HEK293 (cell line): Measurements from ENCODE around the gene NCOR2.
A peak's percentile ranks its signal among the peaks of the same experiment; 100 is the strongest.

Experiments
- EGR2 ChIP-seq: fragments of 450-650 bp; formaldehyde crosslinking; IDR thresholded peaks from 2 replicates; pipeline ENCODE4 v1.5.1; 2016; ENCODE audit warnings: low read depth, missing biosample characterization, missing genetic modification characterization
- GLIS1 ChIP-seq: fragments of 450-650 bp; formaldehyde crosslinking; IDR thresholded peaks from 2 replicates; pipeline ENCODE4 v1.5.1; 2016; ENCODE audit warnings: missing biosample characterization, missing genetic modification characterization
- GLIS2 ChIP-seq: fragments of 450-650 bp; formaldehyde crosslinking; IDR thresholded peaks from 2 replicates; pipeline ENCODE4 v1.5.1; 2016; ENCODE audit warnings: missing biosample characterization, missing genetic modification characterization
- HOXC10 ChIP-seq: sonication (generic); formaldehyde crosslinking; IDR thresholded peaks from 2 replicates; pipeline ENCODE4 v1.8.1; 2023; ENCODE audit warnings: mild to moderate bottlenecking, missing genetic modification reagents
- HOXD13 ChIP-seq: sonication (generic); formaldehyde crosslinking; IDR thresholded peaks from 2 replicates; pipeline ENCODE4 v1.8.0; 2022; ENCODE audit warnings: missing genetic modification reagents, borderline replicate concordance
- IKZF3 ChIP-seq: fragments of 450-650 bp; IDR thresholded peaks from 2 replicates; pipeline ENCODE4 v1.5.0; 2018; ENCODE audit warnings: missing biosample characterization, mild to moderate bottlenecking, missing genetic modification characterization, moderate library complexity
- KLF1 ChIP-seq: fragments of 450-650 bp; formaldehyde crosslinking; IDR thresholded peaks from 2 replicates; pipeline ENCODE4 v1.5.1; 2016; ENCODE audit warnings: missing biosample characterization, missing genetic modification characterization
- SP2 ChIP-seq: fragments of 450-650 bp; formaldehyde crosslinking; IDR thresholded peaks from 2 replicates; pipeline ENCODE4 v1.5.1; 2016; ENCODE audit warnings: missing biosample characterization, missing genetic modification characterization
- SP7 ChIP-seq: fragments of 450-650 bp; formaldehyde crosslinking; IDR thresholded peaks from 2 replicates; pipeline ENCODE4 v1.5.1; 2016; ENCODE audit warnings: missing biosample characterization, missing genetic modification characterization
- TCF7L2 ChIP-seq: IDR thresholded peaks from 2 replicates; pipeline ENCODE4 v1.6.1; 2011; ENCODE audit warnings: low read depth, mild to moderate bottlenecking, inconsistent platforms, low read length, moderate library complexity, borderline replicate concordance
- TRIM28 ChIP-seq: IDR thresholded peaks from 2 replicates; pipeline ENCODE4 v1.6.1; 2011; ENCODE audit warnings: low read length, control low read depth, borderline replicate concordance
- ZBTB7A ChIP-seq: fragments of 450-650 bp; formaldehyde crosslinking; IDR thresholded peaks from 2 replicates; pipeline ENCODE4 v1.5.1; 2016; ENCODE audit warnings: low read depth, missing biosample characterization, missing genetic modification characterization
- ZFHX2 ChIP-seq: fragments of 450-650 bp; formaldehyde crosslinking; conservative IDR thresholded peaks from 2 replicates; pipeline ENCODE4 v1.5.1; 2016; ENCODE audit warnings: missing biosample characterization, missing genetic modification characterization
- ZIC2 ChIP-seq: fragments of 450-650 bp; formaldehyde crosslinking; IDR thresholded peaks from 2 replicates; pipeline ENCODE4 v1.5.1; 2016; ENCODE audit warnings: missing biosample characterization, missing genetic modification characterization
- ZNF112 ChIP-seq: fragments of 450-650 bp; formaldehyde crosslinking; IDR thresholded peaks from 2 replicates; pipeline ENCODE4 v1.5.0; 2017; ENCODE audit warnings: missing biosample characterization, missing genetic modification characterization
- ZNF146 ChIP-seq: fragments of 450-650 bp; formaldehyde crosslinking; IDR thresholded peaks from 2 replicates; pipeline ENCODE4 v1.5.1; 2016; ENCODE audit warnings: missing biosample characterization, missing genetic modification characterization
- ZNF155 ChIP-seq: fragments of 450-650 bp; formaldehyde crosslinking; IDR thresholded peaks from 2 replicates; pipeline ENCODE4 v1.5.1; 2016; ENCODE audit warnings: missing biosample characterization, missing genetic modification characterization
- ZNF202 ChIP-seq: fragments of 450-650 bp; formaldehyde crosslinking; IDR thresholded peaks from 2 replicates; pipeline ENCODE4 v1.5.1; 2016; ENCODE audit warnings: missing biosample characterization, missing genetic modification characterization, borderline replicate concordance
- ZNF600 ChIP-seq: fragments of 450-650 bp; formaldehyde crosslinking; IDR thresholded peaks from 2 replicates; pipeline ENCODE4 v1.5.1; 2016; ENCODE audit warnings: missing biosample characterization, missing genetic modification characterization
- ZNF654 ChIP-seq: fragments of 450-650 bp; formaldehyde crosslinking; IDR thresholded peaks from 2 replicates; pipeline ENCODE4 v1.5.1; 2016; ENCODE audit warnings: low read depth, missing biosample characterization, missing genetic modification characterization
- ZNF785 ChIP-seq: fragments of 450-650 bp; formaldehyde crosslinking; IDR thresholded peaks from 2 replicates; pipeline ENCODE4 v1.5.1; 2016; ENCODE audit warnings: missing biosample characterization, missing genetic modification characterization
- ZNF792 ChIP-seq: fragments of 450-650 bp; formaldehyde crosslinking; IDR thresholded peaks from 2 replicates; pipeline ENCODE4 v1.5.1; 2016; ENCODE audit warnings: missing biosample characterization, missing genetic modification characterization
- ZNF830 ChIP-seq: fragments of 450-650 bp; IDR thresholded peaks from 2 replicates; pipeline ENCODE4 v1.5.0; 2018; ENCODE audit warnings: missing biosample characterization, missing genetic modification characterization, low read depth, mild to moderate bottlenecking, moderate library complexity
- ZSCAN18 ChIP-seq: fragments of 450-650 bp; formaldehyde crosslinking; IDR thresholded peaks from 2 replicates; pipeline ENCODE4 v1.5.1; 2016; ENCODE audit warnings: missing biosample characterization, missing genetic modification characterization
- TF ChIP-seq, protein P1 (sequence below): fragments of 450-650 bp; formaldehyde crosslinking; IDR thresholded peaks from 2 replicates; pipeline ENCODE4 v1.5.1; 2016; ENCODE audit warnings: missing biosample characterization, missing genetic modification characterization, low read depth
- TF ChIP-seq, protein P2 (sequence below): fragments of 450-650 bp; formaldehyde crosslinking; IDR thresholded peaks from 2 replicates; pipeline ENCODE4 v1.5.1; 2016; ENCODE audit warnings: missing biosample characterization, missing genetic modification characterization
- TF ChIP-seq, protein P3 (sequence below): fragments of 450-650 bp; formaldehyde crosslinking; IDR thresholded peaks from 2 replicates; pipeline ENCODE4 v1.5.1; 2016; ENCODE audit warnings: missing biosample characterization, missing genetic modification characterization

NCOR2 gene

DNA sequence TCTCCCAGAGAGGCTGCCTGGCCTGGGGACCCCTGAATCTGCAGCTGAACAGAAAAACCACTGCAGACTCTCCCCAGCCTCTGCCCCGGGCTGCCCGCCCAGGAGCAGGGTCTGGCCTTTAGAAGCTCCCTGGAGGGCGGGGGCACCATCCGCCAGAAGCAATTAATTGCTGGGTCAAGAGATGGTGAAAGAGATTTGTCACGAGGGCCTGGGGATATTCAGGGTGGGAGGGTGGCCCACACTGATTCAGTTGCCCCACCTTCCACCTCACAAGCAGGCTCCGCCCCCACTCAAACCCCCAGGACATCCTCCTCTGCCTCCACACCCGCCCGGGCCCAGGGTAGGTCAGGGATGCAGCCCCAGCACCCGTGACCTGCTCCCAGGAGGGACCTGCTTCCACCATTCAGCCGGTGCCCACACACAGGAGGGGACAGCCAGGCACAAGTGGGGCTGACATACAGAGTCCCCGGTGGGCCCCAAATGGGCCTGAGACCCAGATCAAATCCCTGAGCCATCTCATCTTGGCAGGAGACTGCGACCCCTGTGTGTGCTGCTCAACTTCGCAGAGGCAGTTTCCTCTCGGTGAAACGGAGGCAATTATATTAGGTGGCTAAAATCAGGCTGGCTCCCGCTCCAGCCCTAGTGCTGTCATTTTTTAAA lies 23.0 kb downstream of the NCOR2 start (continued):
- TF ChIP-seq GLIS1 (tag by site-specific recombination) (peak; percentile 77), ZIC2 (tag by site-specific recombination) (peak; percentile 84), ZBTB7A (tag by site-specific recombination) (no peak), HOXD13 (CRISPR knock-in tag) (no peak), GLIS2 (tag by site-specific recombination) (peak; percentile 67), TCF7L2 (no peak), ZNF830 (tag by site-specific recombination) (no peak), ZNF600 (tag by site-specific recombination) (0 out of 2 replicates have a peak, but pooled peaks have one; percentile 44), SP7 (tag by site-specific recombination) (peak; percentile 59), ZNF792 (tag by site-specific recombination) (no peak), KLF1 (tag by site-specific recombination) (peak; percentile 83), IKZF3 (tag by site-specific recombination) (no peak), ZSCAN18 (tag by site-specific recombination) (no peak), ZNF146 (tag by site-specific recombination) (no peak), ZNF112 (no peak), HOXC10 (CRISPR knock-in tag) (no peak), ZNF785 (tag by site-specific recombination) (no peak), TRIM28 (peak; percentile 19; the same call in 1 of the 2 replicates), ZNF155 (tag by site-specific recombination) (no peak), ZNF202 (tag by site-specific recombination) (no peak), SP2 (tag by site-specific recombination) (peak; percentile 38), EGR2 (peak; percentile 88), ZNF654 (tag by site-specific recombination) (no peak), ZFHX2 (tag by site-specific recombination) (peak; percentile 86)
- TF ChIP-seq, protein P1, sequence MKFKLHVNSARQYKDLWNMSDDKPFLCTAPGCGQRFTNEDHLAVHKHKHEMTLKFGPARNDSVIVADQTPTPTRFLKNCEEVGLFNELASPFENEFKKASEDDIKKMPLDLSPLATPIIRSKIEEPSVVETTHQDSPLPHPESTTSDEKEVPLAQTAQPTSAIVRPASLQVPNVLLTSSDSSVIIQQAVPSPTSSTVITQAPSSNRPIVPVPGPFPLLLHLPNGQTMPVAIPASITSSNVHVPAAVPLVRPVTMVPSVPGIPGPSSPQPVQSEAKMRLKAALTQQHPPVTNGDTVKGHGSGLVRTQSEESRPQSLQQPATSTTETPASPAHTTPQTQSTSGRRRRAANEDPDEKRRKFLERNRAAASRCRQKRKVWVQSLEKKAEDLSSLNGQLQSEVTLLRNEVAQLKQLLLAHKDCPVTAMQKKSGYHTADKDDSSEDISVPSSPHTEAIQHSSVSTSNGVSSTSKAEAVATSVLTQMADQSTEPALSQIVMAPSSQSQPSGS, result no peak
- TF ChIP-seq, protein P2, sequence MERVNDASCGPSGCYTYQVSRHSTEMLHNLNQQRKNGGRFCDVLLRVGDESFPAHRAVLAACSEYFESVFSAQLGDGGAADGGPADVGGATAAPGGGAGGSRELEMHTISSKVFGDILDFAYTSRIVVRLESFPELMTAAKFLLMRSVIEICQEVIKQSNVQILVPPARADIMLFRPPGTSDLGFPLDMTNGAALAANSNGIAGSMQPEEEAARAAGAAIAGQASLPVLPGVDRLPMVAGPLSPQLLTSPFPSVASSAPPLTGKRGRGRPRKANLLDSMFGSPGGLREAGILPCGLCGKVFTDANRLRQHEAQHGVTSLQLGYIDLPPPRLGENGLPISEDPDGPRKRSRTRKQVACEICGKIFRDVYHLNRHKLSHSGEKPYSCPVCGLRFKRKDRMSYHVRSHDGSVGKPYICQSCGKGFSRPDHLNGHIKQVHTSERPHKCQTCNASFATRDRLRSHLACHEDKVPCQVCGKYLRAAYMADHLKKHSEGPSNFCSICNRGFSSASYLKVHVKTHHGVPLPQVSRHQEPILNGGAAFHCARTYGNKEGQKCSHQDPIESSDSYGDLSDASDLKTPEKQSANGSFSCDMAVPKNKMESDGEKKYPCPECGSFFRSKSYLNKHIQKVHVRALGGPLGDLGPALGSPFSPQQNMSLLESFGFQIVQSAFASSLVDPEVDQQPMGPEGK (tag by site-specific recombination), result peak; percentile 45; the same call in 1 of the 2 replicates
- TF ChIP-seq, protein P3, sequence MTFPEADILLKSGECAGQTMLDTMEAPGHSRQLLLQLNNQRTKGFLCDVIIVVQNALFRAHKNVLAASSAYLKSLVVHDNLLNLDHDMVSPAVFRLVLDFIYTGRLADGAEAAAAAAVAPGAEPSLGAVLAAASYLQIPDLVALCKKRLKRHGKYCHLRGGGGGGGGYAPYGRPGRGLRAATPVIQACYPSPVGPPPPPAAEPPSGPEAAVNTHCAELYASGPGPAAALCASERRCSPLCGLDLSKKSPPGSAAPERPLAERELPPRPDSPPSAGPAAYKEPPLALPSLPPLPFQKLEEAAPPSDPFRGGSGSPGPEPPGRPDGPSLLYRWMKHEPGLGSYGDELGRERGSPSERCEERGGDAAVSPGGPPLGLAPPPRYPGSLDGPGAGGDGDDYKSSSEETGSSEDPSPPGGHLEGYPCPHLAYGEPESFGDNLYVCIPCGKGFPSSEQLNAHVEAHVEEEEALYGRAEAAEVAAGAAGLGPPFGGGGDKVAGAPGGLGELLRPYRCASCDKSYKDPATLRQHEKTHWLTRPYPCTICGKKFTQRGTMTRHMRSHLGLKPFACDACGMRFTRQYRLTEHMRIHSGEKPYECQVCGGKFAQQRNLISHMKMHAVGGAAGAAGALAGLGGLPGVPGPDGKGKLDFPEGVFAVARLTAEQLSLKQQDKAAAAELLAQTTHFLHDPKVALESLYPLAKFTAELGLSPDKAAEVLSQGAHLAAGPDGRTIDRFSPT (tag by site-specific recombination), result no peak
